Measurements from ENCODE around the gene ADCY4.
"Not testable (repeated sequence)": the region's sequence is repeated elsewhere in the genome, so short reads cannot be mapped to it uniquely, and the experiment has no call there.

Gene ADCY4

GRCh38 chr14:24339284-24340151 lies 4.6 kb upstream of the ADCY4 start, which contains the start of gene RIPK3:
TSS of gene RIPK3 (minus strand) at chr14:24339991. CDS start at chr14:24339826, 165 bp downstream.
- DNase-seq (ENCODE audit: low read depth in 1 of 2, low spot score in 1 of 2): peak; percentile 32 to 60

- DNase-seq (ENCODE audit: low read depth in 1 of 2, low spot score in 1 of 2): no peak
Measured at GRCh38 chr14:24338843-24339242, 4.0 kb upstream of the ADCY4 start.

- DNase-seq (ENCODE audit: low read depth in 1 of 2, low spot score in 1 of 2): no peak
Measured at GRCh38 chr14:24337824-24338175, 2.9 kb upstream of the ADCY4 start.

- DNase-seq (ENCODE audit: low read depth in 1 of 2, low spot score in 1 of 2): no peak
Measured at GRCh38 chr14:24337144-24337823, 2.4 kb upstream of the ADCY4 start.

- DNase-seq (ENCODE audit: low read depth in 1 of 2, low spot score in 1 of 2): no peak
Measured at GRCh38 chr14:24335461-24336171, 745 bp upstream of the ADCY4 start.

- DNase-seq (ENCODE audit: low read depth in 1 of 2, low spot score in 1 of 2): peak; percentile 55 to 84
Measured at GRCh38 chr14:24332268-24332993, 2.4 kb downstream of the ADCY4 start.

GRCh38 chr14:24331731-24332267 lies 3.1 kb downstream of the ADCY4 start:
- no peak for DNase-seq (ENCODE audit: low read depth in 1 of 2, low spot score in 1 of 2)

- no peak for DNase-seq (ENCODE audit: low read depth in 1 of 2, low spot score in 1 of 2)
Measured at GRCh38 chr14:24330973-24331674, 3.7 kb downstream of the ADCY4 start.

- DNase-seq (ENCODE audit: low read depth in 1 of 2, low spot score in 1 of 2): no peak
Measured at GRCh38 chr14:24329736-24330135, 5.1 kb downstream of the ADCY4 start.

- no peak for DNase-seq (ENCODE audit: low read depth in 1 of 2, low spot score in 1 of 2)
Measured at GRCh38 chr14:24329073-24329663, 5.7 kb downstream of the ADCY4 start.

- not testable (repeated sequence) for DNase-seq (ENCODE audit: low read depth in 1 of 2, low spot score in 1 of 2)
Measured at GRCh38 chr14:24327914-24328313, 7.0 kb downstream of the ADCY4 start.

GRCh38 chr14:24327303-24327702 lies 7.6 kb downstream of the ADCY4 start:
- DNase-seq (ENCODE audit: low read depth in 1 of 2, low spot score in 1 of 2): no peak

- DNase-seq (ENCODE audit: low read depth in 1 of 2, low spot score in 1 of 2): no peak
Measured at GRCh38 chr14:24325963-24326362, 8.9 kb downstream of the ADCY4 start.

- DNase-seq (ENCODE audit: low read depth in 1 of 2, low spot score in 1 of 2): no peak
Measured at GRCh38 chr14:24325041-24325530, 9.8 kb downstream of the ADCY4 start.

GRCh38 chr14:24324024-24324423 lies 10.8 kb downstream of the ADCY4 start:
- DNase-seq (ENCODE audit: low read depth in 1 of 2, low spot score in 1 of 2): no peak

GRCh38 chr14:24323341-24323740 lies 11.5 kb downstream of the ADCY4 start:
- no peak for DNase-seq (ENCODE audit: low read depth in 1 of 2, low spot score in 1 of 2)

GRCh38 chr14:24322672-24323071 lies 12.2 kb downstream of the ADCY4 start:
- no peak for DNase-seq (ENCODE audit: low read depth in 1 of 2, low spot score in 1 of 2)

- no peak for DNase-seq (ENCODE audit: low read depth in 1 of 2, low spot score in 1 of 2)
Measured at GRCh38 chr14:24321212-24321975, 13.5 kb downstream of the ADCY4 start.
